CD14-positive monocyte (primary cell): ENCODE data around the gene PPFIA1. TPM values are rescaled to one million over a fixed set of nuclear protein-coding genes. Genes with fewer than 3 reads are reported as not detected.

Source experiments
- DNase-seq, 3 donors: peaks; one replicate each; pipeline ENCODE4 v3.0.0-alpha.2; 2011 to 2022
- H2AFZ ChIP-seq: 2 replicates; pipeline ENCODE4 v1.6.0; 2012; ENCODE audit warnings: mild to moderate bottlenecking, low read depth, low read length, inconsistent platforms; ENCODE audit not compliant: insufficient read depth, poor library complexity, severe bottlenecking
- H3K27ac ChIP-seq, 2 donors: 1 replicate in 1 of 2; 2 replicates in 1 of 2; pipeline ENCODE4 v1.5.1; 2012 to 2013; ENCODE audit warnings: low read length in 2 of 2, control low read depth in 1 of 2, inconsistent platforms in 1 of 2, low read depth in 1 of 2, mild to moderate bottlenecking in 1 of 2
- H3K27me3 ChIP-seq, 2 donors: one replicate each; pipeline versions ENCODE4 v1.6.0 to v1.6.1; 2011 to 2013; ENCODE audit warnings: low read length in 2 of 2; ENCODE audit not compliant: control insufficient read depth in 2 of 2, insufficient read depth in 2 of 2
- H3K36me3 ChIP-seq, 2 donors: replicated peaks in 1 of 2; 1 replicate in 1 of 2; 2 replicates in 1 of 2; pipeline versions ENCODE4 v1.5.1 to v1.6.1; 2012 to 2013; ENCODE audit warnings: low read length in 2 of 2, control low read depth in 1 of 2, inconsistent platforms in 1 of 2, mild to moderate bottlenecking in 1 of 2; ENCODE audit not compliant: insufficient read depth in 2 of 2, control insufficient read depth in 1 of 2
- H3K4me1 ChIP-seq, 2 donors: 1 replicate in 1 of 2; 2 replicates in 1 of 2; pipeline versions ENCODE4 v1.5.1 to v1.6.1; 2012 to 2013; ENCODE audit warnings: low read length in 2 of 2, control low read depth in 1 of 2, inconsistent platforms in 1 of 2, mild to moderate bottlenecking in 1 of 2, moderate library complexity in 1 of 2; ENCODE audit not compliant: insufficient read depth in 2 of 2, control insufficient read depth in 1 of 2
- H3K4me2 ChIP-seq: replicated peaks from 2 replicates; pipeline ENCODE3; 2012; ENCODE audit warnings: low read length, moderate library complexity, mild to moderate bottlenecking; ENCODE audit not compliant: poor library complexity, severe bottlenecking; ENCODE audit errors: extremely low read depth
- H3K4me3 ChIP-seq, 3 experiments: fragments of 200-600 bp in 1 of 3; sonication (generic) in 1 of 3; replicated peaks in 1 of 3; 1 replicate in 2 of 3; 2 replicates in 1 of 3; pipeline ENCODE4 v1.5.1; 2011 to 2013; ENCODE audit warnings: low read length in 3 of 3, mild to moderate bottlenecking in 3 of 3, control low read depth in 2 of 3, low read depth in 2 of 3, inconsistent platforms in 1 of 3, moderate library complexity in 1 of 3
- H3K79me2 ChIP-seq: 2 replicates; pipeline ENCODE4 v1.6.0; 2012; ENCODE audit warnings: mild to moderate bottlenecking, control low read depth, inconsistent platforms, low read length, moderate library complexity; ENCODE audit not compliant: insufficient read depth
- H3K9ac ChIP-seq: 2 replicates; pipeline ENCODE4 v1.6.0; 2017; ENCODE audit warnings: low read length, mild to moderate bottlenecking; ENCODE audit not compliant: insufficient read depth, poor library complexity, severe bottlenecking
- H3K9me3 ChIP-seq, 2 donors: replicated peaks in 1 of 2; 1 replicate in 1 of 2; 2 replicates in 1 of 2; pipeline versions ENCODE4 v1.5.1 to v1.6.1; 2012 to 2013; ENCODE audit warnings: low read length in 2 of 2, control low read depth in 1 of 2; ENCODE audit not compliant: control insufficient read depth in 1 of 2, insufficient read depth in 1 of 2
- H4K20me1 ChIP-seq: 2 replicates; pipeline ENCODE4 v1.6.0; 2012; ENCODE audit warnings: mild to moderate bottlenecking, low read length, control low read depth, moderate library complexity; ENCODE audit not compliant: insufficient read depth
- H3K27ac Mint-ChIP-seq, 7 donors: one replicate each; pipeline ENCODE4 v1.8.0; 2020; ENCODE audit warnings: mild to moderate bottlenecking in 7 of 7, mixed read lengths in 7 of 7, moderate library complexity in 6 of 7, inconsistent platforms in 2 of 7
- H3K27me3 Mint-ChIP-seq, 3 donors: one replicate each; pipeline ENCODE4 v1.8.0; 2021 to 2022; ENCODE audit warnings: low read depth in 3 of 3, mild to moderate bottlenecking in 3 of 3, mixed read lengths in 3 of 3, moderate library complexity in 3 of 3, inconsistent platforms in 1 of 3
- H3K36me3 Mint-ChIP-seq, 2 donors: one replicate each; pipeline ENCODE4 v1.8.0; 2020; ENCODE audit warnings: mixed read lengths in 2 of 2, inconsistent platforms in 1 of 2, mild to moderate bottlenecking in 1 of 2
- H3K4me1 Mint-ChIP-seq: one replicate; pipeline ENCODE4 v1.8.0; 2020; ENCODE audit warnings: mild to moderate bottlenecking, mixed read lengths
- H3K4me3 Mint-ChIP-seq, 2 donors: one replicate each; pipeline ENCODE4 v1.8.0; 2020; ENCODE audit warnings: mild to moderate bottlenecking in 2 of 2, mixed read lengths in 2 of 2, moderate library complexity in 1 of 2
- H3K9me3 Mint-ChIP-seq, 7 donors: one replicate each; pipeline ENCODE4 v1.8.0; 2020 to 2022; ENCODE audit warnings: mixed read lengths in 7 of 7, mild to moderate bottlenecking in 6 of 7, moderate library complexity in 6 of 7, inconsistent platforms in 2 of 7
- WGBS: methylation state at CpG from one replicate; pipeline ENCODE4 v1.1.5; 2013; ENCODE audit warnings: missing lambda C conversion rate; ENCODE audit not compliant: insufficient coverage; 5-methylcytosine and 5-hydroxymethylcytosine counted together
- intact Hi-C, 2 donors: fragments of 100-400 bp; cut with micrococcal nuclease; formaldehyde crosslinking; loops; one replicate each; pipeline versions ENCODE4 v1.15.0 to v1.15.1; 2023
- polyA plus RNA-seq, 3 donors: library from polyadenylated mRNA; depleted of rRNA in 1 of 3; unstranded in 2 of 3; stranded (reverse) in 1 of 3; fragments of 300-500 nt in 2 of 3; fragments of >200 nt in 1 of 3; fragmentation: Illumina TruSeq in 2 of 3; gene quantifications; 1 replicate in 2 of 3; 2 replicates in 1 of 3; pipeline ENCODE4 v1.2.3, GENCODE V29; 2012 to 2021
- TF ChIP-seq, protein P1 (sequence below): fragments of 200-600 bp; IDR thresholded peaks from one replicate; pipeline ENCODE4 v1.8.0; 2022; ENCODE audit warnings: antibody characterized with exemption, mild to moderate bottlenecking

The PPFIA1 gene
- polyA plus RNA-seq, 3 donors: 7.5 to 65.7 (median 15.5) TPM

DNA sequence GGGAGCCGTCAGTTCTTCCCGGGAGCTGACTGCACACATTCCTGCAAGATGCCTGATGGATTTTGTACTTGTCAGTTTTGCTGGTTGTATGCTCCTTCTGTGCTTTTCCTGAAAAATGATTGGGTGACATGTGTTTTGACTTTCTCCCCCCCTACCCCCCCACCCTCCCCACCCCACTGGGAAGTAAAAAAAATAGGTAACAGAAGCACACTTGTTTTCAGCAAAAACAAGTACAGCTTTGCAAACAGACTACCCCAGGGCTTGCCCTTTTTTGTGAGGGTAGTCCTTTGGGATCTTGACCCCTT, 1.1 kb downstream of the PPFIA1 start:
- H2AFZ ChIP-seq: no peak overlapping the region
- peaks cover 20 to 28% of the 10 kb centered on the region in 2 donors for H3K4me1 ChIP-seq
- H3K9ac ChIP-seq: peak overlapping the region; percentile 94
- Mint-ChIP-seq H3K27me3 (peaks cover 20 to 32% (median 30%) of the 10 kb centered on the region in 3 donors), H3K4me3 (peak overlapping the region; percentile 92 to 95), H3K27ac (peak overlapping the region in 4 of 7 donors; percentile 78 to 94 (median 88)), H3K4me1 (peaks cover 27% of the 10 kb centered on the region), H3K36me3 (peaks cover 40 to 43% of the 10 kb centered on the region in 2 donors), H3K9me3 (no peaks in the 10 kb centered on the region)
- H4K20me1 ChIP-seq: peaks cover 55% of the 10 kb centered on the region
- peaks cover 58% of the 10 kb centered on the region for H3K79me2 ChIP-seq
- H3K9me3 ChIP-seq: no peaks in the 10 kb centered on the region
- WGBS: no CpG with 5 or more reads among the region's 2 CpGs
- peak overlapping the region in 1 of 2 donors; percentile 81 for H3K27ac ChIP-seq
- H3K27me3 ChIP-seq: peaks cover 0 to 6% of the 10 kb centered on the region in 2 donors
- peaks cover 34 to 47% of the 10 kb centered on the region in 2 donors for H3K36me3 ChIP-seq
- DNase-seq: no peak
- H3K4me3 ChIP-seq: peak overlapping the region; percentile 86 to 97 (median 88)
- TF ChIP-seq, protein P1, sequence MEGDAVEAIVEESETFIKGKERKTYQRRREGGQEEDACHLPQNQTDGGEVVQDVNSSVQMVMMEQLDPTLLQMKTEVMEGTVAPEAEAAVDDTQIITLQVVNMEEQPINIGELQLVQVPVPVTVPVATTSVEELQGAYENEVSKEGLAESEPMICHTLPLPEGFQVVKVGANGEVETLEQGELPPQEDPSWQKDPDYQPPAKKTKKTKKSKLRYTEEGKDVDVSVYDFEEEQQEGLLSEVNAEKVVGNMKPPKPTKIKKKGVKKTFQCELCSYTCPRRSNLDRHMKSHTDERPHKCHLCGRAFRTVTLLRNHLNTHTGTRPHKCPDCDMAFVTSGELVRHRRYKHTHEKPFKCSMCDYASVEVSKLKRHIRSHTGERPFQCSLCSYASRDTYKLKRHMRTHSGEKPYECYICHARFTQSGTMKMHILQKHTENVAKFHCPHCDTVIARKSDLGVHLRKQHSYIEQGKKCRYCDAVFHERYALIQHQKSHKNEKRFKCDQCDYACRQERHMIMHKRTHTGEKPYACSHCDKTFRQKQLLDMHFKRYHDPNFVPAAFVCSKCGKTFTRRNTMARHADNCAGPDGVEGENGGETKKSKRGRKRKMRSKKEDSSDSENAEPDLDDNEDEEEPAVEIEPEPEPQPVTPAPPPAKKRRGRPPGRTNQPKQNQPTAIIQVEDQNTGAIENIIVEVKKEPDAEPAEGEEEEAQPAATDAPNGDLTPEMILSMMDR: no peak
- intact Hi-C loops: loop anchor here (2.0 to 5.0 kb wide), 5 partner anchors 41 to 69 kb away; partner anchors contain the start of gene FADD (in 2 of the 2)
- H3K4me2 ChIP-seq: peak overlapping the region; percentile 100

DNA sequence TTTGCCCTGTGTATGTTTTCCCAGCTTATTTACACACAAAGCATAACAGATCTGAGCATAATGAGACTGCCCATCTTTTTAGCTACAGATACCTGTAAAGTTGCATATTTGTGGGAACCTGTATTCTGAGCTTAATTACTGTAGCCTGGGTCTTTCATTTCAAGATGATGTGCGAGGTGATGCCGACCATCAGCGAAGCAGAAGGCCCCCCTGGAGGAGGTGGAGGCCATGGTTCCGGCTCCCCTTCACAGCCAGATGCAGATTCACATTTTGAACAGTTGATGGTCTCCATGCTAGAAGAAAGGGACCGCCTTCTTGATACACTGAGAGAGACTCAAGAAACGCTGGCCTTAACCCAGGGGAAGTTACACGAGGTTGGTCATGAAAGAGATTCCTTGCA, 1.5 kb downstream of the PPFIA1 start:
- peak overlapping the region; percentile 39 to 51 for H3K4me3 Mint-ChIP-seq
- Histone ChIP-seq H3K36me3 (peaks cover 34 to 47% of the 10 kb centered on the region in 2 donors), H4K20me1 (peaks cover 56% of the 10 kb centered on the region), H3K4me2 (peak overlapping the region; percentile 100), H3K27ac (no peak overlapping the region), H3K4me1 (peaks cover 20 to 28% of the 10 kb centered on the region in 2 donors), H3K9ac (no peak overlapping the region), H3K4me3 (peak overlapping the region in 1 of 3 experiments; percentile 86), H3K9me3 (no peaks in the 10 kb centered on the region), H3K79me2 (peaks cover 58% of the 10 kb centered on the region), H3K27me3 (peaks cover 0 to 6% of the 10 kb centered on the region in 2 donors), H2AFZ (no peak overlapping the region)
- no peak overlapping the region for H3K27ac Mint-ChIP-seq
- intact Hi-C loops: loop anchor here (5.0 kb wide), 3 partner anchors 40 to 70 kb away; partner anchors contain the start of gene FADD (in 1 of the 2)
- H3K4me1 Mint-ChIP-seq: peaks cover 27% of the 10 kb centered on the region
- 100% methylated on average over 3 of the region's 7 CpGs for WGBS
- H3K27me3 Mint-ChIP-seq: peaks cover 20 to 28% (median 28%) of the 10 kb centered on the region in 3 donors
- no peak for DNase-seq
- H3K9me3 Mint-ChIP-seq: no peaks in the 10 kb centered on the region
- TF ChIP-seq, protein P1: no peak
- peaks cover 42 to 45% of the 10 kb centered on the region in 2 donors for H3K36me3 Mint-ChIP-seq
